ENCODE results near the gene XPO6. TPM values are rescaled to one million over a fixed set of nuclear protein-coding genes. Genes with fewer than 3 reads are reported as not detected.

Gene XPO6
- total RNA-seq, 1 experiment from 2014 or later, result 124 TPM

GRCh38 chr16:28205117-28205899 lies 6.5 kb downstream of the XPO6 start:
- Histone ChIP-seq H3K27ac (ENCODE audit: insufficient read length, low read depth, low read length) (no peak overlapping the region), H3K9ac (ENCODE audit: extremely low read depth, insufficient read length, low read length) (no peak overlapping the region), H3K27me3 (ENCODE audit: insufficient read depth, low read length) (no peaks in the 10 kb centered on the region), H3K14ac (ENCODE audit: insufficient read depth, low read length) (no peak overlapping the region), H3K79me2 (ENCODE audit: insufficient read depth, low read length) (peaks cover 28% of the 10 kb centered on the region; the same call in 1 of the 2 replicates), H3T11ph (ENCODE audit: low read length) (no peak overlapping the region), H3K4me2 (ENCODE audit: insufficient read depth, insufficient read length, low read length) (no peak overlapping the region), H4K5ac (ENCODE audit: insufficient read length, low read depth, low read length) (no peak overlapping the region), H3K4me1 (ENCODE audit: insufficient read depth, low read length) (no peaks in the 10 kb centered on the region), H3K4ac (ENCODE audit: low read depth, low read length) (no peak overlapping the region), H2AK5ac (ENCODE audit: insufficient read length, low read length) (no peak overlapping the region), H3K79me1 (ENCODE audit: insufficient read depth, low read depth, low read length, poor library complexity, severe bottlenecking) (peaks cover 8% of the 10 kb centered on the region), H4K8ac (replicated peaks; ENCODE audit: insufficient read length, low read depth, low read length) (no peak overlapping the region), H2BK5ac (ENCODE audit: insufficient read length, low read length) (no peak overlapping the region), H3K23ac (ENCODE audit: insufficient read length, low read depth, low read length) (no peak overlapping the region), H4K91ac (ENCODE audit: insufficient read length, low read depth, low read length) (no peak overlapping the region), H2BK12ac (ENCODE audit: insufficient read length, low read depth, low read length) (no peak overlapping the region), H2BK15ac (ENCODE audit: low read depth, low read length) (no peak overlapping the region), H3K56ac (ENCODE audit: insufficient read length, low read depth, low read length) (no peak overlapping the region), H2BK120ac (ENCODE audit: low read depth, low read length, poor library complexity, severe bottlenecking) (no peak overlapping the region), H2AFZ (ENCODE audit: low read length) (no peak overlapping the region), H2BK20ac (ENCODE audit: low read depth, low read length, poor library complexity, severe bottlenecking) (no peak overlapping the region), H3K18ac (ENCODE audit: insufficient read length, low read depth, low read length) (no peak overlapping the region), H3K23me2 (ENCODE audit: insufficient read length, low read depth, low read length, poor library complexity, severe bottlenecking) (no peaks in the 10 kb centered on the region), H4K20me1 (ENCODE audit: control insufficient read depth, insufficient read depth, insufficient read length) (no peaks in the 10 kb centered on the region), H3K9me3 (ENCODE audit: control insufficient read depth, low read depth, low read length) (no peaks in the 10 kb centered on the region)
- H3K9me3 Mint-ChIP-seq, result no peaks in the 10 kb centered on the region
- DNase-seq, result no peak
- H3K36me3 Mint-ChIP-seq (ENCODE audit: insufficient read depth in 1 of 3, low read depth in 3 of 3), result peaks cover 26 to 42% (median 40%) of the 10 kb centered on the region in 3 experiments; a peak in 6 of 7 replicates
- H3K4me3 Mint-ChIP-seq, result no peak overlapping the region
- TF ChIP-seq CTCF (conservative IDR thresholded peaks at IDR 0.05), result no peak
- no CpG with 5 or more reads among the region's 6 CpGs for WGBS (ENCODE audit: extremely low coverage, insufficient read length, low lambda C conversion rate)
- H3K27ac Mint-ChIP-seq, result no peak overlapping the region; a peak in 1 of 7 replicates
- H3K4me1 Mint-ChIP-seq, result peaks cover 2 to 8% of the 10 kb centered on the region in 2 experiments
- no peaks in the 10 kb centered on the region for H3K27me3 Mint-ChIP-seq (ENCODE audit: low read depth)

Measured in H9 (cell line).